GM12875 (cell line): Measurements from ENCODE around the gene PCDH15.

Experiments
- H3K4me3 ChIP-seq: one replicate; pipeline ENCODE4 v1.5.1; 2011; ENCODE audit warnings: low read depth, low read length, control low read depth
- TF ChIP-seq, protein P1 (sequence below): IDR thresholded peaks from 2 replicates; pipeline ENCODE4 v1.5.1; 2011; ENCODE audit warnings: low read depth, mild to moderate bottlenecking, control low read depth, inconsistent platforms, low read length, moderate library complexity, borderline replicate concordance; ENCODE audit not compliant: insufficient read depth

PCDH15 gene

DNA sequence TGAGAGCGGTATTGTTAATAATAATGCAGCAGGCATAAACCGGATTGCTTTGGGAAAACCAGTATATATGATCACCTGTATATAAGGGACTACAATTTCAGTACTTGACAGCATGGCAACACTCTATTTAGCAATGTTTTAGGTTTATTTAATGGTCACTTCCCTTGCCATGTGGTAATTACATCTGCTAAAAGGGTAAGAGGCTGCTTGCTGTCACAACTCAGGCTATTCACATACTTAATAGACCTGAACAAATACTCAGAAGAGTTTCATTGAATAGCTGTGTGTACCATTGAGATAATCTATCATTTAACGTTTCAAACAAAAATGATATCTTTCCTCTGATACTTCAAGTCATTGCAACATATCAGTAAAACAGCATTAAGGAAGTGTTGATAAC, 90.1 kb downstream of the PCDH15 start:
- TF ChIP-seq, protein P1, sequence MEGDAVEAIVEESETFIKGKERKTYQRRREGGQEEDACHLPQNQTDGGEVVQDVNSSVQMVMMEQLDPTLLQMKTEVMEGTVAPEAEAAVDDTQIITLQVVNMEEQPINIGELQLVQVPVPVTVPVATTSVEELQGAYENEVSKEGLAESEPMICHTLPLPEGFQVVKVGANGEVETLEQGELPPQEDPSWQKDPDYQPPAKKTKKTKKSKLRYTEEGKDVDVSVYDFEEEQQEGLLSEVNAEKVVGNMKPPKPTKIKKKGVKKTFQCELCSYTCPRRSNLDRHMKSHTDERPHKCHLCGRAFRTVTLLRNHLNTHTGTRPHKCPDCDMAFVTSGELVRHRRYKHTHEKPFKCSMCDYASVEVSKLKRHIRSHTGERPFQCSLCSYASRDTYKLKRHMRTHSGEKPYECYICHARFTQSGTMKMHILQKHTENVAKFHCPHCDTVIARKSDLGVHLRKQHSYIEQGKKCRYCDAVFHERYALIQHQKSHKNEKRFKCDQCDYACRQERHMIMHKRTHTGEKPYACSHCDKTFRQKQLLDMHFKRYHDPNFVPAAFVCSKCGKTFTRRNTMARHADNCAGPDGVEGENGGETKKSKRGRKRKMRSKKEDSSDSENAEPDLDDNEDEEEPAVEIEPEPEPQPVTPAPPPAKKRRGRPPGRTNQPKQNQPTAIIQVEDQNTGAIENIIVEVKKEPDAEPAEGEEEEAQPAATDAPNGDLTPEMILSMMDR = no peak
- no peak overlapping the region for H3K4me3 ChIP-seq

DNA sequence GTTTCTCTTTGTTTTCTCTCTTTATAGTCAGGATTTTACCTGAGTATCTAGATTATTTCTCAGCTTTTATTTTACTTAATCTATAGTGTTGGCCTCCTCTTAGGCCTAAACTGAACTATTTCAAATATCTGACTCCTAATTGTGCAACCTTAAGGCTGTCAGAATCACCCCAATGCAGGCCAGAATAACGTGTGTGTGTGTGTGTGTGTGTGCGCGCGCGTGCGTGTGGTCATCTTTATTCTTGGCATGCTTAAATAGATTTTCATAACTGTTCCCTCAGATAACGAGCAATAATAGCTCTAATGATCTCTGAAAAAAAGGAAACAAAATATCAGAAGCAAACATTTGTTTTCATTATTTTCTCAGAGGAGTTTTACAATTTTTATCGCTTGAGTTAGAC, 92.4 kb downstream of the PCDH15 start:
- TF ChIP-seq, protein P1 = no peak
- H3K4me3 ChIP-seq = no peak overlapping the region

DNA sequence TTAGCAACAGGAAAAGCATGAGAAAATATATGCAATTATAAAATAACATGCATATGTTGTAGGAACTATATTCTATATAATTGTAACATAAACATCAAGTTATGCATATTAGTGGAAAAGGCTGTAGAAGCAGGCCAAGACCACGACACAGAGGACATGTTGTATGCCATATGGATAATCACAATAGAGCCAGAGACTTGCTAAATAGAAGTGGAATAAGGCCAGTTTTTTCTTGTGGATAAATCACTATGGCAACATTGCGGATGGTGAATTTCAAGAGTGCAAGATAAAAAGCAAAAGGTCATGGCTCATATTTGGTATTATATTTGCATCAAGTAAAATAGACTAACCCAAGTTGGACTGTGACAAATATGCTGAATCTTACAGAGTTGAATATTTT, 93.0 kb downstream of the PCDH15 start:
- TF ChIP-seq, protein P1 = no peak
- no peak overlapping the region for H3K4me3 ChIP-seq

DNA sequence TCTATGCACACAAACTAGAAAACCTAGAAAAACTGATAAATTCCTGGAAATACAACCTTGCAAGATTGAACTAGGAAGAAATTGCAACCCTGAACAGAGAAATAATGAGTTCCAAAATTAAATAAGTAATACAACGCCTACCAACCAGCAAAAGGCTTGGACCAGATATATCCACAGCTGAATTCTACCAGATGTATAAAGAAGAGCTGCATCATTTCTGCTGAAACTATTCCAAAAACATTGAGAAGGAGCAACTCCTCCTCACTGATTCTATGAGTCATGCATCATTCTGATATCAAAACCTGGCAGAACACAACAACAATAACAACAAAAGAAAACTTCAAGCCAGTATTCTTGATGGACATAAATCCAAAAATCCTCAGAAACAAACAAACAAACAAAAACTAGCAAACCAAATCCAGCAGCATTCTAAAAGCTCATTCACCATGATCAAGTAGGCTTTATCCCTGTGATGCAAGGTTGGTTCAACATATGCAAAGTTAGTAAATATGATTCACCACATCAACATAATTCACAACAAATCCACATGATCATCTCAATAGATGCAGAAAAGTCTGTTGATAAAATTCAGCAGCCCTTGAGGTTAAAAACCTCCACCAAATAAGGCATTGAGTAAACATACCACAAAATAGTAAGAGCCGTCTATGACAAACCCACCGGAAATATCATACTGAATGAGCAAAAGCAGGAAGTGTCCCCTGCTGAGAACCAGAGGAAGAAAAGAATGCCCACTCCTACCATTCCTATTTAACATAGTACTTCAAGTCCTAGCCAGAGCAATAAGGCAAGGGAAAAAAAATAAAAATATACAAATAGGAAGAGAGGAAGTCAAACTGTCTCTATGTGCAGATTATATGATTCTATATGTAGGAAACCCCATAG, 98.2 kb downstream of the PCDH15 start:
- TF ChIP-seq, protein P1 = no peak
- no peak overlapping the region for H3K4me3 ChIP-seq

DNA sequence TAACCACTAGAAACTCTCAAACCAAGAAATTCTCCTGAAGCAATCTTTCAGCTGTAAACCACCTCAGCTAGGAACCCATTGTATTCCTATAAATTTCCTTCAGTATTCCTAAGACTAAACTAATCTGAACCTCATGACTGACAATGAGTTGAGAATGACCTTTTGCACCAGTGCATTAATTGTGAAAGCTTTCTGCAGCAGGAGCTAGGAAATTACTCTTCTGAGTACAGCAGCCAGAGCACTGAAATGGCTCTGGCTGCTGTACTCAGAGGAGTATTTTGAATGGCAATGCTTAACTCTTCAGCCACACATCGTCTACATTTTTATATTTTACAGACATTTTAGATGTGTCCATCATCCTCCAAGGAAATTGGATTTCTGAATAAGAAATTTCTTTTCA, 109.7 kb downstream of the PCDH15 start:
- TF ChIP-seq, protein P1 = no peak
- no peak overlapping the region for H3K4me3 ChIP-seq

DNA sequence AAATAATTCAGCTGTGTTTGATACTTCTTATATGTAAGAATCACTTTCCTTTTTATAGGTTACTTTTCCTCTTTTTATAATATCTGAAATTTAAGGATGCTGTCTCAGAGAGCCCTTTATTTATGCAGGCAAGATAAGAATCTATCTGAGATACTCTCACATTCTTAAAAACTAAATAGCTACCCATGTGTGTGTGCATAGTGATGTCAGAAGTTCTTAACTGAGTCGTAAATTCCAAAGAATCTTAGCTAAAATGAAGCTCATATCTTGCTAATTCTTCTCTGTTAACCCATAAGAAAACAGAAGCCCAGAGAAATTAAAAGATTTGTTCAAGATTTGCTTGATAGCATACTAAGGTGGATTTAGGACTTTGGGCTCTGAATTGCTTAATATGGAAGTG, 118.5 kb downstream of the PCDH15 start:
- TF ChIP-seq, protein P1 = no peak
- no peak overlapping the region for H3K4me3 ChIP-seq

DNA sequence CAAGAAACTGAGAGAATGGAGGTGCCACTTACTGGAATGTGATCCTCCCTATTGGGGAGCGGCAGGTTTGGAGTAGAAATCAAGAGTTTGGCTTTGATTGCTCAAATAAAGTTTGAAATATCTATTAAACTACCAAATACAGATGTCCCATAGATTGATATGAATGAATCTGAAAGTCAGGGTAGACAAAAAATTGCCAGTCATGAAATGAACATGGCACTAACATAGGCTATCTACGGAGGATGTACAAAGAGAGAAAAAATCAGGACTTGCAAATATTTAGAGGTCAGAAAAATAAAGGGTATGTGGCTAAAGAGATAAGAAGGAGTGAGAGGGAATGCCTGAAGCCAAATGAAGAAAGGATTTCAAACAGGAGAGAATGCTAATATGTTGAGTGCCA, 119.9 kb downstream of the PCDH15 start:
- H3K4me3 ChIP-seq = no peak overlapping the region
- TF ChIP-seq, protein P1 = no peak
